ENCODE measurements around the gene PBLD.
A peak's percentile ranks its signal among the peaks of the same experiment; 100 is the strongest.
"Not testable (repeated sequence)": the region's sequence is repeated elsewhere in the genome, so short reads cannot be mapped to it uniquely, and the experiment has no call there.

PBLD gene

GRCh38 chr10:68276224-68276623, 56.5 kb downstream of the PBLD start:
- DNase-seq (ENCODE audit: insufficient read length, low spot score), result no peak
- TF ChIP-seq POLR2A (IDR thresholded peaks at IDR 0.05; ENCODE audit: low read depth, low read length), result no peak
- no peak for FAIRE-seq

- DNase-seq (ENCODE audit: insufficient read length, low spot score) (no peak), FAIRE-seq (no peak)
- no peak for TF ChIP-seq POLR2A (IDR thresholded peaks at IDR 0.05; ENCODE audit: low read depth, low read length)
These were observed 57.1 kb downstream of the PBLD start for GRCh38 chr10:68275600-68276126.

DNA sequence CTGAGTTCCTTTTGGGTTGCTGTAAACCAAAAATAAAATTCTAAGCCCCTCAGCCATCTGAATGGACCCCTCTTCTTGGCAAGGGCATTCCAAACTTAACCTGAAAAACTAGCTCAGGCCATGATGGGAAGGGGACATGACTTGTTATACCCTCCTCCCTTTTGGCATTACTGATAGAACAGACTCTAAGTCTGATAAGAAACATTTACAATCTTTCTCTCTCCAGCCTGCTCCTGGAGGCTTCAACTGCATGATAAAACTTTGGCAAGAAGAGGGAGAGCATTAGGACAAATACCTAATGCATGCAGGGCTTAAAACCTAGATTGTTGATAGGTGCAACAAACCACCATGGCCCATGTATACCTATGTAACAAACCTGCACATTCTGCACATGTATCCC, 59.9 kb downstream of the PBLD start:
- DNase-seq (ENCODE audit: insufficient read length, low spot score) (no peak), FAIRE-seq (no peak)
- TF ChIP-seq POLR2A (IDR thresholded peaks at IDR 0.05; ENCODE audit: low read depth, low read length), result no peak

DNA sequence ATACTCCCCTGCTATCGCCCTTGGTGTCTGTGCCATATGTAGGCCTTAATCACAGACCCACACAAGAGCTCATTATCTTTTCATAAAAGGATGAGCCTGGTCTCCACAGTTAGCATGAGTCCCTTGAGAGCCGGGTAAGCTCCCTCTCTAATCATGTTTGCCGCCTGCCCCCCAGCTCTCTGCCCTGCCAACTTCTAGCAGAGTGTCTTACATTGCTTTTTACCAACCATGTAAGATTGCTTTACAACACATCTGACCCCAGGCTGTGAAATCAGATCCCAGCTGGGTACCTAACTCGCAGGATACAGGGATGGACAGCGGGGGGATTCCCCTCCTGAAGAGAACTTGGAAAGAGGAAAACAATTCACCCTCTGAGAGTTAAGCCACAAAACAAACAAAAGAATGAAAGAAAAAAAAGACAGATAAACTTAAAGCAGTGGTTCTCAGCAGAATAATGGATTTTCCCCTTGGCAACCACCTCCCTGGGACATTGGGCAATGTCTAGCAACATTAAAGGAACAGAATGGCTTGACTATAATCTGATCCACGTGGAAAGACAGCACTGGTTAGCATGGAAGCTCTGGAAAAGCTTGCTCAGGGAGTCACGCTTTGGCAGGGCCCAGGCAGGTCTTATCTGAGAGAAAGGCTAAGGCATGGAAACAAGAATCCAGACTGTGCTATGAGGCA, 61.4 kb downstream of the PBLD start:
- TF ChIP-seq POLR2A (IDR thresholded peaks at IDR 0.05; ENCODE audit: low read depth, low read length), result no peak
- DNase-seq (ENCODE audit: insufficient read length, low spot score) (no peak), FAIRE-seq (no peak)

DNA sequence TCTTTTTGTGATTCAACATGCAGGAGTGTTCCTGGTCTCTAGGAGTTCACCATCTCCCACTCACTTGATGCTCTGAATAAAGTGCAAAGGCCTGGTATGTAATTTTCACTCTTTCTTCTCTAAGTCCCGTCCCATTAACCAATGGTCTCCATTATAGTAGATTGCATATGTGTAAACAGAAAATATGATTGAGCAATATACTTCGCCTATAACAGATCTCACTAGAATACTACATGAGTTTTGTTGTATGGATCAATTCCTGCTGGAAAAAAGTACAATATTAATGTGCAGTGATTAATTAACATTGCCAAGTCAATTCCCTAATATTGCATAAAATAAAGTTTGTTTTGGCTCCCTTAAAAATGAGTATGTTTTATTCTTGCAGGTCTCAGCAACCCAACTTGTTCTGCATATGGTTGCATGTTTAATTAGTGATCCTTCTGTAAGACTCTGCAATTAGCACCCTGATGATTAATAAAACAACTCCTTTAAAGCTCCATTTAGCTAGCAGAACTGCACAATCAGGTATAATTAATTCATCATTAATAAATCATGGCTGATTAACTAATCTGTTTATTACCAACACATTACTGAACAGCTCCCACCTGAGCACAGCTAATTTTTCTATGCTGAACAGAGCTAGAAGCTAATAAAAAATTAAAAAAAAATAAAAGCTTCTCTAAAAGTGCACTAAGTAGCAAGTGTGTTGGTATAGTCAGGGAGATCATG, 63.0 kb downstream of the PBLD start:
- DNase-seq (ENCODE audit: insufficient read length, low spot score) (no peak), FAIRE-seq (no peak)

GRCh38 chr10:68261132-68261856, 71.4 kb downstream of the PBLD start:
- DNase-seq (ENCODE audit: insufficient read length, low spot score) (peak; percentile 17), FAIRE-seq (peak; percentile 15)
- no peak for TF ChIP-seq POLR2A (IDR thresholded peaks at IDR 0.05; ENCODE audit: low read depth, low read length)

More for the DNA sequence above, 63.0 kb downstream of the PBLD start:
- no peak for TF ChIP-seq POLR2A (IDR thresholded peaks at IDR 0.05; ENCODE audit: low read depth, low read length)

DNA sequence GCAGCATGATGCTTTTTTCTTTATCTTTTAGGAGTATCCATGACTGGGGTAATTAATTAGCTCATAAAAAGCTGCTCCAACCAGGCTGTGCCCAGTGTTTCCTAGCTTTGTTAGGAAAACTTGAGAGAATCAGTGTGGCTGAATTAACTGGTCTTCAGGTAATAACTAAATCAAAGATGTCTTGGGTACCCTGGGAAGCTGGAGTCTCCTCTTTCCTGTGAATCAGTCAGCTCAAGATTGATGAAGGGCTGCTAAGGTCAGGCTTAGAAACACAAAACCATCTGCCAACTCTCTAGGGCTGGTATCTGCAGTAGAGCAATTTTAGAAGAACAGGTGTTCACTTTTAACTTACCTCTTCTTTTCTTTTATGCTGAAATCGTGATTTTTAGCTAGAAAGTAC, 79.4 kb downstream of the PBLD start:
- FAIRE-seq (no peak), DNase-seq (ENCODE audit: insufficient read length, low spot score) (no peak)
- TF ChIP-seq POLR2A (IDR thresholded peaks at IDR 0.05; ENCODE audit: low read depth, low read length), result no peak

GRCh38 chr10:68251625-68252495, 80.9 kb downstream of the PBLD start:
- FAIRE-seq (no peak), DNase-seq (ENCODE audit: insufficient read length, low spot score) (no peak)
- no peak for TF ChIP-seq POLR2A (IDR thresholded peaks at IDR 0.05; ENCODE audit: low read depth, low read length)

DNA sequence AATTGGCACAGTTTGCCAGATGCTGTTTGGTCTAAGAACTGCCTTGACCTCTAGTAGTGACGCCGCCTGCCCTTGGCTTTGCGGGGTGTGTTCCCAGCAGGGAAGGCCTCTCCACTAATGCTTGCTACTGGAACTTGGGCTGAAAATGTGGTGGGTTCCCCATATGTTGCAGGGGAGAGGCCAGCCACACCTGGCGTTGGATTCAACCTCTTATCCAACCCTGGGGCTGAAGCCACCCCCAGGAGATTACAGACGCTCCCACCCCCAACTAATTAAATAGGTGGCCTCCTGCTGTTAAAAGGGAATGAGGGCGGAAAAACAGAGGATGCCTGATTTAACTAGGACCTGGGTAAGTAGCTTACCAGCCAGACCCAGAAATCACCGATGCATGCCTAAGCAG, 81.6 kb downstream of the PBLD start:
- DNase-seq (ENCODE audit: insufficient read length, low spot score) (no peak), FAIRE-seq (no peak)
- no peak for TF ChIP-seq POLR2A (IDR thresholded peaks at IDR 0.05; ENCODE audit: low read depth, low read length)

GRCh38 chr10:68249297-68249696, 83.4 kb downstream of the PBLD start:
- DNase-seq (ENCODE audit: insufficient read length, low spot score) (no peak), FAIRE-seq (no peak)
- TF ChIP-seq POLR2A (IDR thresholded peaks at IDR 0.05; ENCODE audit: low read depth, low read length), result no peak

- TF ChIP-seq POLR2A (IDR thresholded peaks at IDR 0.05; ENCODE audit: low read depth, low read length), result no peak
- FAIRE-seq (no peak), DNase-seq (ENCODE audit: insufficient read length, low spot score) (no peak)
These were observed 84.8 kb downstream of the PBLD start for GRCh38 chr10:68247931-68248330.

- not testable (repeated sequence) for DNase-seq (ENCODE audit: insufficient read length, low spot score); FAIRE-seq
These were observed 86.3 kb downstream of the PBLD start for GRCh38 chr10:68246397-68246796.

GRCh38 chr10:68242051-68242450, 90.7 kb downstream of the PBLD start:
- TF ChIP-seq POLR2A (IDR thresholded peaks at IDR 0.05; ENCODE audit: low read depth, low read length), result no peak
- FAIRE-seq (no peak), DNase-seq (ENCODE audit: insufficient read length, low spot score) (no peak)

Data from H54 (cell line).